RCC 7860 (cell line): Measurements from ENCODE around the gene CCNF.
"Not testable (repeated sequence)": the region's sequence is repeated elsewhere in the genome, so short reads cannot be mapped to it uniquely, and the experiment has no call there.

Source experiments
- DNase-seq: peaks from one replicate; pipeline ENCODE4 v3.0.0-alpha.2; 2015; ENCODE audit warnings: low spot score
- FAIRE-seq: peaks from 2 replicates; lab custom pipeline; 2012; peaks lifted over from hg19 to GRCh38; lab: Jason Lieb, UNC

The CCNF gene

GRCh38 chr16:2471016-2471652 is 41.9 kb downstream of the CCNF start, which contains the start of gene NTN3:
Gene NTN3, plus strand, starts transcription at chr16:2471297. Its CDS starts 405 bp downstream, at chr16:2471702.
- DNase-seq, result no peak
- no peak for FAIRE-seq

GRCh38 chr16:2471653-2472487 is 42.6 kb downstream of the CCNF start:
- FAIRE-seq, result no peak

GRCh38 chr16:2472488-2472864 is 43.2 kb downstream of the CCNF start:
- DNase-seq, result no peak
- FAIRE-seq, result no peak

More at GRCh38 chr16:2471653-2472487, 42.6 kb downstream of the CCNF start:
- no peak for DNase-seq

GRCh38 chr16:2472885-2473445 is 43.7 kb downstream of the CCNF start:
- no peak for FAIRE-seq
- DNase-seq, result no peak

- FAIRE-seq, result no peak
Measured at GRCh38 chr16:2473446-2473926, 44.2 kb downstream of the CCNF start.

GRCh38 chr16:2473999-2474876 is 45.0 kb downstream of the CCNF start:
- peak; percentile 8 for DNase-seq
- FAIRE-seq, result no peak

More at GRCh38 chr16:2473446-2473926, 44.2 kb downstream of the CCNF start:
- peak; percentile 13 for DNase-seq

- peak; percentile 63 for DNase-seq
- no peak for FAIRE-seq
Measured at GRCh38 chr16:2474877-2475412, 45.7 kb downstream of the CCNF start, which contains the start of gene TBC1D24. Gene TBC1D24, plus strand, starts transcription at chr16:2475127. Its CDS starts 21,022 bp downstream, at chr16:2496149.

- FAIRE-seq (no peak), DNase-seq (no peak)
Measured at GRCh38 chr16:2475413-2476344, 46.4 kb downstream of the CCNF start.

GRCh38 chr16:2476345-2476720 is 47.1 kb downstream of the CCNF start:
- no peak for DNase-seq
- no peak for FAIRE-seq

- DNase-seq (no peak), FAIRE-seq (no peak)
Measured at GRCh38 chr16:2476741-2477140, 47.5 kb downstream of the CCNF start.

- DNase-seq (no peak), FAIRE-seq (no peak)
Measured at GRCh38 chr16:2477327-2477726, 48.1 kb downstream of the CCNF start.

- no peak for DNase-seq
- FAIRE-seq, result no peak
Measured at GRCh38 chr16:2478279-2478678, 49.0 kb downstream of the CCNF start.

GRCh38 chr16:2479996-2480395 is 50.7 kb downstream of the CCNF start:
- not testable (repeated sequence) for FAIRE-seq, DNase-seq

GRCh38 chr16:2480948-2481347 is 51.7 kb downstream of the CCNF start:
- FAIRE-seq (no peak), DNase-seq (no peak)

GRCh38 chr16:2481676-2482075 is 52.4 kb downstream of the CCNF start:
- FAIRE-seq (no peak), DNase-seq (no peak)

GRCh38 chr16:2482249-2482648 is 53.0 kb downstream of the CCNF start:
- FAIRE-seq (no peak), DNase-seq (no peak)

- FAIRE-seq (no peak), DNase-seq (no peak)
Measured at GRCh38 chr16:2482708-2483534, 53.7 kb downstream of the CCNF start.
